ENCODE measurements around the gene FOXR1. TPM values are rescaled to one million over a fixed set of nuclear protein-coding genes. Genes with fewer than 3 reads are reported as not detected.
A peak's percentile ranks its signal among the peaks of the same experiment; 100 is the strongest.
"Not testable (repeated sequence)": the region's sequence is repeated elsewhere in the genome, so short reads cannot be mapped to it uniquely, and the experiment has no call there.

Gene FOXR1
- total RNA-seq, 1 experiment from 2014 or later = not detected

DNA sequence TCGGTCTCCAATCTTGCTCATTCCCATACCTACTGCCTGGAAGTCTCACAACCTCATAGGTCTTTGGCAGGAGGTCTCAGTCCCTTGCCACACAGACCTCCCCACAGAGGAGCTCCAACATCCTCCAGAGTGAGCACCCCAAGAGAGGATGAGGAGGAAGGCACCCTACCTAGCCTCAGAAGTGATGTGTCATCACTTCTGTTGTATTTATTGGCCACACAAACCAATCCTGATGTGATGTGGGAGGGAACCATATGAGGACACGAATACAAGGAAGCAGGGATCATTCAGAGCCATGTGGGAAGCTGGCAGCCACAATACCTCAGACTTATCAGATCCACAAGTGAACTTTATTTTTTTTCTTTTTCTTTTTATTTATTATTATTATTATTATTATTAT is 24.5 kb upstream of the FOXR1 start:
- DNase-seq (ENCODE audit: low spot score) = no peak

DNA sequence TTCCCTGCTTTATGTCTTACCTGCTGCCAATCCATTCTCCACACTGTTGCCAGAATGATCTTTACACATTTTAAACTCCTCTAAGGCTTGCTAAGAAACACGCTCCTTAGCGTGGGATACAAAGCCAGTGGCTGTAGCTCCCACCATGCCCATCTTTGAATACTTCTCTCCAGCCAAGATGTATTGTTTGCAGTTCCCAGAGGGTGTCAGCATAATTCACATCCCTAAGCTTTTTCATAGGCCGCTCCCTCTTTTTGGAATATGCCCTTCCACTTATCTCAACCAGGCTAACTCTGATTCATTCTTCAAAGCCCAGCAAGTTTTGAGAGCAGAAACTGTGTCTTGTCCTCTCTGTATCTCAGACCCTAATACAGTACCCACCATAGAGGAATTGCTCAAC is 23.6 kb upstream of the FOXR1 start:
- no peak for DNase-seq (ENCODE audit: low spot score)

DNA sequence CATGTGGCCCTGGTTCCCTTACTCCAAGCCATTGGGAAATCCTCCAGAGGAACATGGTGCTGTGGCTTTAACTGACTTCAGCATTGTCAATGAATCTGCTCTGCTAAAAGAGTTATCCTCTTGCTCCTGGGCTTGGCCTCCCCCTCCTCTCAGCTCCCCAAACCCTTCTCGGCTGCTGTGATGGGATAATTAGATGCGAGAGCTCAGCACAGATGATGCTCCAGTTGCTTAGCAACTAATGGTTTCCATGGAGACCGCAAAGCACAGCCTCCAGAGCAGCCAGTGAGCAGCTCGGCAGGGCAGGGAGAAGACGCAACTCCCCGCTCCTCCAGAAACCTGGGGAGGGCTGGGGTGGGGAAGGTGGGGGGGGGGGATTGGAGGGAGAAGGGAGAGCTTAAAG is 18.3 kb upstream of the FOXR1 start:
- no peak for DNase-seq (ENCODE audit: low spot score)

DNA sequence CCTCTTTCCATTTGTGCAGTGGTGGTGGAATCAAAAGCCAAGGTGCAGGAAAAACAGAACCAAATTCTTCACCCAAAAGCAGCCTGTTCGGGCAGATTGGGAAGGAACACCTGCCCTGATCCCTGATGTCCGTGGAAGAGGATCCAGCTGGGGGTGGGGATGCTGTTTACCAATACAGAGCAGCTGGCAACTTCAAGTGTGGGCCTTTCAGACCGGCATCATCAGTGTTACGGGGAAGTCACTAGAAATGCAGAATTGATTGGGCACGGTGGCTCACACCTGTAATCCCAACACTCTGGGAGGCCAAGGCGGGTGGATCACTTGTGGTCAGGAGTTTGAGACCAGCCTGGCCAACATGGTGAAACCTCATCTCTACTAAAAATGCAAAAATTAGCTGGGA is 17.6 kb upstream of the FOXR1 start:
- DNase-seq (ENCODE audit: low spot score) = not testable (repeated sequence)

DNA sequence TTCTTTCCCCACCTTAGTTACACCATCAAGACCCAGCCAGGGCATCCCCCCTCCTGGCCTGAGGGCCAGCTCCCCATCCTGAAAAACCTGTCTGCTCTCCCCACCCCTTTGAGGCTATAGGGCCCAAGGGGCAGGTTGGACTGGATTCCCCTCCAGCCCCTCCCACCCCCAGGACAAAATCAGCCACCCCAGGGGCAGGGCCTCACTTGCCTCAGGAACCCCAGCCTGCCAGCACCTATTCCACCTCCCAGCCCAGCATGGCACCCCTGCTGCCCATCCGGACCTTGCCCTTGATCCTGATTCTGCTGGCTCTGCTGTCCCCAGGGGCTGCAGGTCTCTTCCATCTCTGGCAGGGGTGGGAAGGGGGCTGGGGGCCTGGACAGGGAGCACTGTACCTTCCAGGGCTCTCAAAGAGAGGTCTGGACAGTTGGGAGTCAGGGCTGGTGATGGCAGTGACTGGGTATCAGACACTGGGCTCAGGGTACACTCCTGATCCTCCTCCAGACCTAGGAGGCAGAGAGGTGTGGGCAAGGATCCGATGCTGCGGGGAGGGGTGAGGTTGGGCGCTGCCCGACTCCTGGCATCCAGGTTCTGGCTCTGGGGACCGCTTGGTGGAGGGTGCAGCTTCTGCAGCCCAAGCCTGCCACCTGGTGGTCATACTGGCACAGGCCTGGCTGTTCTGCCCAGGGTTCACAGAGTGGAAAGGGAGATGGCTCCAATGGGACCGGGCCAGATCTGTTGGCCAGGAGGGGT is 15.3 kb upstream of the FOXR1 start, which contains the start of gene UPK2:
TSS of gene UPK2 (plus strand) at position 205 of the 753 bp plus-strand sequence. CDS start at position 258, 53 bp downstream.
- peak; percentile 97 for DNase-seq (ENCODE audit: low spot score)

DNA sequence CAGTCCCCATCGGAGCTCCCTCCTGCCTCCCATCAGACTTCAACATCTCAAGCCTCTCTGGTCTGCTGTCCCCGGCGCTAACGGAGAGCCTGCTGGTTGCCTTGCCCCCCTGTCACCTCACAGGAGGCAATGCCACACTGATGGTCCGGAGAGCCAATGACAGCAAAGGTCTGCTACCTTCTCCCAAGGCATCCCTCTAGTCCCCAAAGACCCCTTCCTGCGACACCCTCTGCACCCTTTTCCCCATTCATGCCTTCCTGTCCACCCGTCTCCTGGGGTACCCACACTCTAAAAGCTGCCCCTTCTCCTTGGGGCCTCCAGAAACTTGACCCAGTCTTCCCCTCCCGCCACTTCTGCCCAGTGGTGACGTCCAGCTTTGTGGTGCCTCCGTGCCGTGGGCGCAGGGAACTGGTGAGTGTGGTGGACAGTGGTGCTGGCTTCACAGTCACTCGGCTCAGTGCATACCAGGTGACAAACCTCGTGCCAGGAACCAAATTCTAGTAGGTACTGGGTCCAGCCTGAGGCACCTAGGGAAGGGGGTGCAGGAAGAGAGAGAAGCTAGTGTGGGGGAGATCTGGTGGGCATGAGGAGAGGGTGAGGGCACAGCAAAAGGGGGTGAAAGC is 14.6 kb upstream of the FOXR1 start:
- DNase-seq (ENCODE audit: low spot score) = no peak

DNA sequence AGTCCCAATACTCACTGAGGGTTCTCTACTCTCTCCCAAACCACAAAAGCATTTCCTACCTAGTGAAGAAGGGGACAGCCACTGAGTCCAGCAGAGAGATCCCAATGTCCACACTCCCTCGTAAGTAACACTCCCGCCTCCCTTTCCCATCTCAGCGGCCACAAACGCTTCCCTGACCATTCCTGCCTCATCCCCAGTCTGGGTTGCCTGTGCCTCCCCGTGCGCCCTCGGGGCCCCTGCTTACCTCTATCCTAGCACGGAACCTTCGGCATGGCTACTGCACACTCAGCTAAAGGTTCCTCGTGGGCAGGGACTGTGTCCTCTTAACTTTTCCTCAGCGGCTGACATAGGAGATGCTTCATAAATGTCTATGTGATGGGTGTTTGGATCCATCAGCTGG is 14.0 kb upstream of the FOXR1 start:
- DNase-seq (ENCODE audit: low spot score) = no peak

DNA sequence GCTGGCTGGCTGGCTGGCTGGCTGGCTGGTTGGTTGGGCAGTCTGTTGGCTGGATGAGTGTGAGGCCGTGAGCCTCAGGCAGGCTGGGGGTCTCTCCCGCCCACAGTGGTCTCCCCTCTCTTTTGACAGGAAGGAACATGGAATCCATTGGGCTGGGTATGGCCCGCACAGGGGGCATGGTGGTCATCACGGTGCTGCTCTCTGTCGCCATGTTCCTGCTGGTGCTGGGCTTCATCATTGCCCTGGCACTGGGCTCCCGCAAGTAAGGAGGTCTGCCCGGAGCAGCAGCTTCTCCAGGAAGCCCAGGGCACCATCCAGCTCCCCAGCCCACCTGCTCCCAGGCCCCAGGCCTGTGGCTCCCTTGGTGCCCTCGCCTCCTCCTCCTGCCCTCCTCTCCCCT is 13.6 kb upstream of the FOXR1 start:
- no peak for DNase-seq (ENCODE audit: low spot score)

DNA sequence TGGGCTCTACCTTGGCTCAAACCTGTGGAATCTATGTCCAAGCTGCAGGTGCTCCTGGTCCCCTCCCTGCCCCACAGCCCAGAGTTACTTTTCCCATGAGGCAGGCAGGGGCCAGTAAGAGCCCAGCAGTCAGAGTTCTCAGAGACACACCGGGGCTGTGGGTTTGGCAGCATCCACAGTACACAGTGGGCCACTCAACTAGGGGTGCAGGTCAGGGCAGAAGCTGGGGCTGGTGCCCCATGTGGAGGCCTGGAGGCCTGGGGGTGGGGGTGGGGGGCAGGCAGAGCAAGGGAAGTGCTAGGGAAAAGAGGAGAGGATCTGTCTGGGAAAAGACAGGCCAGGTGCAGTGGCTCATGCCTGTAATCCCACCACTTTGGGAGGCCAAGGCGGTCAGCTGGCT is 13.0 kb upstream of the FOXR1 start:
- DNase-seq (ENCODE audit: low spot score) = no peak

DNA sequence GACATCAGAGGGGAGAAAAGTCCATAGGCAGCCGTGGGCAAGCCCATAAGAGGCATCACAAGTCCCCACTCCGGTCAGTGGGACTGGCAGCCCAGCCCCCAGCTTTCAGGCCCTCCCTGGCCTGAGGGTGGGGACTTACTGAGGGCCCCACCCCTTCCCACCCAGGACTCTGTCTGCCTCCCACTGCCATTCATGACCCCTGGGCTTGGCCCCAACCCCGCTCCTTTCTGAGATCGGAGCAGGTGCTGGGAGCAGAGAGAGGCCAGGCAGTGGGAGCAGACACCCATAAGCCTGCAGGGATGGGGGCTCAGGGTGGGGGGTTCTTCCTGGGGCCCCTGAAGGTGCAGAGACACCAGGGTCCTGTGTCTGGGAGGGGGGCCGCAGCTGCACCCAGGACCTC is 10.4 kb upstream of the FOXR1 start:
- DNase-seq (ENCODE audit: low spot score) = no peak

DNA sequence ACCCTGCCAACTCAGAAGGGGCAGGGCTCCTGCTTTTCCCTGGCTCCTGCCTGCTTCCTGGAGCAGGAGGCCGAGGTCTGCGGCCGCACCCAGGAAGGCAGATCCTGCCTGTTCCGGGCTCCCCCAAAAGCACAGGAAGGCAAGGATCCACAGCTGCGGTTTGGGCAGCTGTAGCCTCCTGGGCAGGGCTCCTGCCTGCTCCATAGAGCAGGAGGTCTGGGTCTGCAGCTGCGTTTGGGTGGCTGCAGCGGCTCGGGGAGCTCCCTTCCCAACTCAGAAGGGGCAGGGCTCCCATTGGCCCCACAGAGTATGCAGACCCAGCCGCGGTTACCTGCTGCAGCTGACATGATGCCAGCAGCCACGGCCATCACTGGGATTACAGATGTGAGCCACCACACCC is 10.0 kb upstream of the FOXR1 start:
- DNase-seq (ENCODE audit: low spot score) = no peak

DNA sequence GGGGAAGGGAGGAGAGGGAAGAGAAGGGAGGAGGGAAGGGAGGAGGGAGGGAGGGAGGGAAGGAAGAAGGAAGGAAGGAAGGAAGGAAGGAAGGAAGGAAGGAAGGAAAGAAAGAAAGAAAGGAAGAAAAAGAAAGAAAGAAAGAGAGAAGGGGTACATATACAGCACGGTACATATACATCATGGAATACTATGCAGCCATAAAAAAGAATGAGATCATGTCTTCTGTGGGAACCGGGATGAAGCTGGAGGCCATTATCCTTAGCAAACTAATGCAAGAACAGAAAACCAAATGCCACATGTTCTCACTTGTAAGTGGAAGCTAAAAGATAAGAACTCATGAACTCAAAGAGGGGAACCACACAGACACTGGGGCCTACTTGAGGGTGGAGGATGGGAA is 2.1 kb upstream of the FOXR1 start:
- not testable (repeated sequence) for DNase-seq (ENCODE audit: low spot score)

DNA sequence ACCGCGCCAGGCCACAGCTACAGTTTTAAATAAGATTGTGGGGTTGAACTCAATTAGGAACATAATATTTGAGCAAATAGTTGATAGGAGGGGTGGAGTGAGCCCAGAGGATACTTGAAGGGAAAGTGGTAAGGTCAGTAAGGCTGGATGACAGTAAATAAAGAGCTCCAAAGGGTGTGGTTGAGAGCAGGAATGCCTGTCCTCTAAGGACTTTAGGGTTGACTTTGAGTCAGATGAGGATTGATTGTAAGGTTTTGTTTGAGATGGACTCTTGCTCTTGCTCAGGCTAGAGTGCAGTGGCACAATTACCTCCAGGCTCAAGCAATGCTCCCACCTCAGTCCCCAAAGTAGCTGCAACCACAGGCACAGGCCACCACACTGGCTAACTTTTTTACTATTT is 2.4 kb downstream of the FOXR1 start:
- no peak for DNase-seq (ENCODE audit: low spot score)

DNA sequence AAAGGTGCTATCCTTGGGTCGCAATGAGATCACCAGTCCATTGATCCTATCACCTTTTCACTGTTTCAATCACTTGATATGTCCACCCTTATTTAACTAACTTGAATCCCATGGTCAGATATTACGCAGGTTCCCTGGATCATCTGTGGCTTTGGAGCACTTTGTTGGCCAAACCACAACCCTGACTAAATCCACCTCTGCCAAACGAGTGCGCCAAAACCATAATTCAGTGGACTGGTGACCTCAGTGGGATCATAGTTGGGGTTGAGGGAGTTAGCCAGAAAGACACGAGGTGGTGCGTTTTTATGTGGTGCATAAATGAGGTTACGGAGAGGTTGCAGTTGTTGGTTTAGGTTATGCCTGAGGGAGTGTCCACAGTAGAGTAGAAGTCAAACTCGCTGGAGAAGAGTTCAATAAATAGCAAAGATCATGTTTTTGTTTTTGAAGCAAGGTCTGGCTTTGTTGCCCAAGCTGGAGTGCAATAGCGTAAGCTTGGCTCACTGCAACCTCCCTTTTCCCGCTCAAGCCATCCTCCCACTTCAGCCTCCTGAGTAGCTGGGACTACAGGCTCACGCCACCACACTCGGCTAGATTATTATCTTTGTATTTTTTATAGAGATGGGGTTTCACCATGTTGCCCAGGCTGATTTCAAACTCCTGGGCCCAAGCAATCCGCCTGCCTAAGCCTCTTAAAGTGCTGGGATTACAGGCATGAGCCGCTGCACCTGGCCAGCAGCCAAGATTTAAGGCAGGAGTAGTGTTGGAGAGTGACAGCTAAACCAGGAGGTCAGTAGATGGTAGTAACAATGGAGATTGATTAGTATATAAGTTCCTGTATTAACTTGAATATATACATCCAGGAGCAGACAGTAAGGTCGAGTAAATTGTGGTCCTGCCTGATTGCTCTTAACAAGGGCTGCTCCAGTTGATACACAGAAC is 4.5 kb downstream of the FOXR1 start:
- DNase-seq (ENCODE audit: low spot score) = peak; percentile 35

DNA sequence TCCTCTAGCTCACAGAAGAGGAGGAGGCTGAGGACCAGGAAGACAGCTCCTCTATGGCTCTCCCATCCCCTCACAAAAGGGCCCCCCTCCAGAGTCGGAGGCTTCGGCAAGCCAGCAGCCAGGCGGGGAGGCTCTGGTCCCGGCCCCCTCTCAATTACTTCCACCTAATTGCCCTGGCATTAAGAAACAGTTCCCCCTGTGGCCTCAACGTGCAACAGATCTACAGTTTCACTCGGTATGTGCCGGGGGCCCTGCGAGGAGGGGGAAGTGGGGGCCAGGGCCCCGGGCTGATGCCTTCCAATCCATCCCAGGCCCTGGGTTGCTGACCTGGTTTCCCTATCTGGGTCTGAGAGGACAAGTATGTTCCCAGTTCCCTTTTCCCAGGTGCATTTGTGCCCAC is 7.9 kb downstream of the FOXR1 start:
- DNase-seq (ENCODE audit: low spot score) = no peak

DNA sequence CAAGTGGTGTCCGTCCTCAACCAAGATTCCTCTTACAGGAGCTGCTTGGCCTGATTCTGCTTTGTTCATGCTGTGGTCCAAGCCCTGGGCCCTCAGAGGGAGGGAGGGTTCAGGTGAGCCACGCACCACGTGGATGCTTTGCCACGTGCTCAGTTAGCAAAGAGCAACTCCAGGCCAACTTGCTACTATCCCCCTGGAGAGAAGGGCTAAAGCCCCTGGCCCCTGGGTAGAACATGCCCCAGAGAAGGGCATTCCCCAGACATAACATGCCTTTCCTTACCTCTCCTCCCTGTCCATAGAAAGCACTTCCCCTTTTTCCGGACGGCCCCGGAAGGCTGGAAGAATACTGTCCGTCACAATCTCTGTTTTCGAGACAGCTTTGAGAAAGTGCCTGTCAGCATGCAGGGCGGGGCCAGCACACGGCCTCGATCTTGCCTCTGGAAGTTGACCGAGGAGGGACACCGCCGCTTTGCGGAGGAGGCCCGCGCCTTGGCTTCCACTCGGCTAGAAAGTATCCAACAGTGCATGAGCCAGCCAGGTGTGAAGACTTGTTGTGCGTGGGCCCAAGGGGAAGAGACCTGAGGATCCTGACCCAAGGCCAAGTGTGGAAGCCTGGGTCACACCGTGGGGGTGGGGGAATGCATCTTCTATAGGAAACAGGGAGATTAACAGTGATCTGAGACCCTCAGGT is 8.8 kb downstream of the FOXR1 start:
- DNase-seq (ENCODE audit: low spot score) = no peak

DNA sequence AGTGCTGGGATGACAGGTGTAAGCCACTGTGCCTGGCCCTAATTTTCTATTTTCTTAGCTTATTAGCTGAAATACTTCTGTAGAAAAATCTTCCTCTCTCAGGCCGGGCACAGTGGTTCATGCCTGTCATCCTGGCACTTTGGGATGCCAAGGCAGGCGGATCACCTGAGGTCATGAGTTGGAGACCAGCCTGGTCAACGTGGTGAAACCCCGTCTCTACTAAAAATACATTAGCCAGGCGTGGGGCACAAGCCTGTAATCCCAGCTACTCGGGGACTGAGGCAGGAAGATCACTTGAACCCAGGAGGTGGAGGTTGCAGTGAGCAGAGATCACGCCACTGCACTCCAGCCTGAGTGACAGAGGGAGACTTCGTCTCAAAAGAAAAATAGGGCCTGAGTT is 12.8 kb downstream of the FOXR1 start:
- not testable (repeated sequence) for DNase-seq (ENCODE audit: low spot score)

DNA sequence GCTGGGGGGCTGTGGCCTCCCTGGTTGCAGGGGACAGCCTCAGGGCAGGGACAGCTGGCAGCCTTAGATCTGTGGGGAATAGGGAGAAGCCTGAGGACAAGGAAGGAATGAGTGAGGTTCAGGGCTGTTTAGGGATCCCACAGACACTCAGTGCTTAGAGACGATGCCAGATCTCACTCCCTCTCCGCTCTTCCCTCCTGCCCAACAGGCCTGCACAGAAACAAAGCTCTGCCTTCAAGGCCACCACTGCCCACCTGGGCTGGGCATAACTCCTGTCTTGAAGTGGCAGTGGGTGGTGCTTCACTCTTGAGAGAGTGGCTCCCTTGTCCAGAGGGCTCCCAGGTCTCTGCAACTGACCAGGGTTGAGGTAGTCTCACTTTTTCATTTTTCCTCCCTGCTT is 13.3 kb downstream of the FOXR1 start:
- DNase-seq (ENCODE audit: low spot score) = no peak

DNA sequence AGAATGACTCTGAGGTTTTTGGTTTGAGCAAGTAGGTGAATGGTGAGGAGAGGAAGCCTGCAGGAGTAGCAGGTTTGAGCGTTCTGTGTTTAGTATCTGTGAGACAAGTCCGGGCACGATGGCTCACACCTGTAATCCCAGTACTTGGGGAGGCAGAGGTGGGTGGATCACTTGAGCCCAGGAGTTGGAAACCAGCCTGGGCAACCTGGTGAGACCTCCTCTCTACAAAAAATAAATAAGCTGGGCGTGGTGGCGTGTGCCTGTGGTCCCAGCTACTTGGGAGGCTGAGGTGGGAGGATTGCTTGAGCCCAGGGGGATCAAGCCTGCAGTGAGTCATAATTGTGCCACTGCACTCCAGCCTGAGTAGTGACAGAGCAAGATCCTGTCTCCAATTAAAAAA is 16.7 kb downstream of the FOXR1 start:
- no peak for DNase-seq (ENCODE audit: low spot score)

DNA sequence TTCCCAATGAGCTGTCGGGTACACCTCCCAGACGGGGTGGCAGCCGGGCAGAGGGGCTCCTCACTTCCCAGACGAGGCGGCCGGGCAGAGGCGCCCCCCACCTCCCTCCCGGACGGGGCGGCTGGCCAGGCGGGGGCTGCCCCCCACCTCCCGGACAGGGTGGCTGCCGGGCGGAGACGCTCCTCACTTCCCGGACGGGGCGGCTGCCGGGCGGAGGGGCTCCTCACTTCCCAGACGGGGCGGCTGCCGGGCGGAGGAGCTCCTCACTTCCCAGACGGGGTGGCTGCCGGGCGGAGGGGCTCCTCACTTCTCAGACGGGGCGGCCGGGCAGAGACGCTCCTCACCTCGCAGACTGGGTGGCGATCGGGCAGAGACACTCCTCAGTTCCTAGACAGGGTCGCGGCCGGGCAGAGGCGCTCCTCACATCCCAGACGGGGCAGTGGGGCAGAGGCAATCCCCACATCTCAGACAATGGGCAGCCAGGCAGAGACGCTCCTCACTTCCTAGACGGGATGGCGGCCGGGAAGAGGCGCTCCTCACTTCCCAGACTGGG is 20.0 kb downstream of the FOXR1 start:
- not testable (repeated sequence) for DNase-seq (ENCODE audit: low spot score)

DNA sequence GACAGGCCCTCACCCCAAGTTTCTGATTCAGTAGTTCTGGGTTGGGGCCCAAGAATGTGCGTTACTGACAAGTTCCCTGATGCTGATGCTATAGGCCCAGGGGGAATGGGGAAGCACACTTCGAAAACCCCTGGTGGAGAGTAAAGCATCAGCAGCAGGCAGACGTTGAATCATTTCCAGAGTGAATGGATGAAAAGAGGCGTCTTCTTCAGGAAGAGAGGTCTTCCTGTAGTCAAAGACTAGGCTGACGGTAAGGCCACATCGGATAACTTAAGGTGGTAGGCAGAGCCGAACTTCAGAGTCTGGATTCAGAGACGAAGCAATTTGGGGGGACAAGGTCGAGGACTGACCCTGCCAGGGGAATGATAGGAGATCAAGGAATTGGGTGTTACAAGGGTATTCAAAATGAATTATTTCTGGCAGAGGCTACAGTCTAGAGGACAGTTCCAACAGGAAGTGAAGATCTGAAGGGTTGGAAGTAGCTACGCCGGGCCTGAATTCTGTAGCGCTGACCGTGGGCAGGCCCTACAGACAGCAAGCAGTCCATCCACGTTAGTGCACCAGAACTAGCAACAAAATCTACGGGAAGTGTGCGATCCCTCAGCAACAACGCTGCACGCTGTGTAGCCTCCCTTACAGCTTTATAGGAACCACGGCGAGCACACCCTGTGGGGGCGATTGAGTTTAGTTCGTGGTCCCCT is 25.5 kb downstream of the FOXR1 start:
- peak; percentile 13 for DNase-seq (ENCODE audit: low spot score)
